Measurements from ENCODE around the gene GRB10.

DNA sequence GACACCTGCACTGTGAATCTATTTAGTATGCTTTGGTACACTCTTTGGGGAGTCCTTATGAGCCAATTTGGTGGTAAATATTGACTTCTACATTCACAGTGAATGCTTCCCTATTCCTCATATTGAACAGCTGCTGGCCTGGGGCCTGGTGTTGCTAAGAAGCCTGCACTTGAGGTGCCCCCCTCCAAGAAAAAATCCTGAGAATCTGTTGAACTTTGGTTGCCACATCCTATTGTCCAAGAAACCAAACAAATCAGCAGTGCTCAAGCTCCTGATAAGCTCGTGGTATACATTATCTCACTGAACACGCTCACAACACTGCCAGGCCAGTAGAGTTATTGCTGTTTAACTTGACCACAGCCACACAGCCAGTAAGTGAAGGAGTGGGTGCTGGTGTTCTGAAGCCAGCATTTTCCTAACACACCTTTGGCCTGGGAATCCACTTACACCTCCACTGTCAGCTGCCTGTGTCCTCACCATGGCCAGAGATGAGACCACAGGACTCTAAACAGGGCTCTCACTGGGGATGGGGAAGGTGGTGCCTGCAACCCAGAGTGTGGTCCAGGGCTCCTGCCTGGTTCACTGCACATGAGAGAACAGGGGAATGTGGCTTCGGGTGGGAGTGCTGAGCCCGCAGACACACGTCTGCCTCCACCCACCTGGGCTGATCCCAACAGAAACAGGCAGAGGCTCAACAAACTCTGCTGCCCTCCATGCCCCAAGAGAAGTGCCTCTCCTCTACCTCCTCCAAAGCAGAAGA is 224.2 kb downstream of the GRB10 start:
- TF ChIP-seq CTCF (IDR thresholded peaks at IDR 0.05; ENCODE audit: extremely low read depth in 1 of 2, insufficient read depth in 1 of 2, low read depth in 1 of 2, low read length in 2 of 2) = no peak
- TF ChIP-seq POLR2AphosphoS5 (IDR thresholded peaks at IDR 0.05; ENCODE audit: insufficient read depth, low read depth, low read length) = no peak
- TF ChIP-seq, protein P1, sequence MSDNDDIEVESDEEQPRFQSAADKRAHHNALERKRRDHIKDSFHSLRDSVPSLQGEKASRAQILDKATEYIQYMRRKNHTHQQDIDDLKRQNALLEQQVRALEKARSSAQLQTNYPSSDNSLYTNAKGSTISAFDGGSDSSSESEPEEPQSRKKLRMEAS (IDR thresholded peaks at IDR 0.05; ENCODE audit: insufficient read depth, insufficient read length) = no peak
- TF ChIP-seq EZH2 (IDR thresholded peaks at IDR 0.05; ENCODE audit: borderline replicate concordance, low read depth, low read length, severe bottlenecking) = no peak
- no peak for TF ChIP-seq POLR2A (IDR thresholded peaks at IDR 0.05; ENCODE audit: low read depth, low read length)
- TF ChIP-seq JUN (IDR thresholded peaks at IDR 0.05; ENCODE audit: borderline replicate concordance, insufficient read depth, insufficient read length, low read depth) = no peak
- TF ChIP-seq MYC (IDR thresholded peaks at IDR 0.05; ENCODE audit: low read depth, low read length) = no peak
- TF ChIP-seq FOS (IDR thresholded peaks at IDR 0.05; ENCODE audit: borderline replicate concordance, insufficient read depth, low read length) = no peak
- no peak for TF ChIP-seq GATA2 (IDR thresholded peaks at IDR 0.05; ENCODE audit: insufficient read depth, insufficient read length, low read depth, low read length)

All from endothelial cell of umbilical vein (primary cell).